Measurements from ENCODE around the gene SBK2. TPM values are rescaled to one million over a fixed set of nuclear protein-coding genes. Genes with fewer than 3 reads are reported as not detected.

Gene SBK2
- total RNA-seq, 1 donor from 2014 or later = 0.75 TPM

DNA sequence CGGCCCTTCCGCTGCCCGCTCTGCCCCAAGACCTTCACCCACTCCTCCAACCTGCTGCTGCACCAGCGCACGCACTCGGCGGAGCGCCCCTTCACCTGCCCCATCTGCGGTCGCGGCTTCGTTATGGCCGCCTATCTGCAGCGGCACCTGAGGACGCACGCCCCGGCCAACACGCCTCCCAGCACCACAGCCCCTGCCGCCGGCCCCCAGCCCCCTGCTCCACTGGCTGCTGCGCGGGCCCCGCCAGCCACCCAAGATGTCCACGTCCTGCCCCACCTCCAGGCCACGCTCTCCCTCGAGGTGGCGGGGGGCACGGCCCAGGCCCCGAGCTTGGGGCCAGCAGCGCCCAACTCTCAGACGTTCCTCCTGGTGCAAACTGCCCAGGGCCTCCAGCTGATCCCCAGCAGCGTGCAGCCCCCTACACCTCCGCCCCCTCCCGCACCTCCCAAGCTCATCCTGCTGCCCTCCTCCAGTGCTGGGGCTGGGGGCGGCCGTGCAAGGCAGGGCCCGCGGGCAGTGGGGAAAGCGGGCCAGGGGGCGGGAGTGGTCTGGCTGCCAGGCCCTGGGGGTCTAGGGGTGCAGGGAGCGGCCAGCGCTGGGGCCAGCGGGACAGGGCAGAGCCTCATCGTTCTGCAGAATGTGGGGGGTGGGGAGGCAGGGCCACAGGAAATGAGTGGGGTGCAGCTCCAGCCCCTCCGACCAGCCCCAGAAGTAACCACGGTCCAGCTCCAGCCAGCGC, 53.8 kb downstream of the SBK2 start:
- no peak for DNase-seq (ENCODE audit: extremely low spot score, unreplicated experiment)
- H3K4me1 Mint-ChIP-seq (ENCODE audit: unreplicated experiment) = peaks cover 32% of the 10 kb centered on the region
- no peak overlapping the region for H3K27ac Mint-ChIP-seq
- H3K36me3 Mint-ChIP-seq = no peaks in the 10 kb centered on the region
- H3K27me3 Mint-ChIP-seq = no peaks in the 10 kb centered on the region
- no peaks in the 10 kb centered on the region for H3K9me3 Mint-ChIP-seq
- no peak overlapping the region for H3K4me3 Mint-ChIP-seq
- TF ChIP-seq, protein P1, sequence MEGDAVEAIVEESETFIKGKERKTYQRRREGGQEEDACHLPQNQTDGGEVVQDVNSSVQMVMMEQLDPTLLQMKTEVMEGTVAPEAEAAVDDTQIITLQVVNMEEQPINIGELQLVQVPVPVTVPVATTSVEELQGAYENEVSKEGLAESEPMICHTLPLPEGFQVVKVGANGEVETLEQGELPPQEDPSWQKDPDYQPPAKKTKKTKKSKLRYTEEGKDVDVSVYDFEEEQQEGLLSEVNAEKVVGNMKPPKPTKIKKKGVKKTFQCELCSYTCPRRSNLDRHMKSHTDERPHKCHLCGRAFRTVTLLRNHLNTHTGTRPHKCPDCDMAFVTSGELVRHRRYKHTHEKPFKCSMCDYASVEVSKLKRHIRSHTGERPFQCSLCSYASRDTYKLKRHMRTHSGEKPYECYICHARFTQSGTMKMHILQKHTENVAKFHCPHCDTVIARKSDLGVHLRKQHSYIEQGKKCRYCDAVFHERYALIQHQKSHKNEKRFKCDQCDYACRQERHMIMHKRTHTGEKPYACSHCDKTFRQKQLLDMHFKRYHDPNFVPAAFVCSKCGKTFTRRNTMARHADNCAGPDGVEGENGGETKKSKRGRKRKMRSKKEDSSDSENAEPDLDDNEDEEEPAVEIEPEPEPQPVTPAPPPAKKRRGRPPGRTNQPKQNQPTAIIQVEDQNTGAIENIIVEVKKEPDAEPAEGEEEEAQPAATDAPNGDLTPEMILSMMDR (conservative IDR thresholded peaks at IDR 0.05) = no peak

DNA sequence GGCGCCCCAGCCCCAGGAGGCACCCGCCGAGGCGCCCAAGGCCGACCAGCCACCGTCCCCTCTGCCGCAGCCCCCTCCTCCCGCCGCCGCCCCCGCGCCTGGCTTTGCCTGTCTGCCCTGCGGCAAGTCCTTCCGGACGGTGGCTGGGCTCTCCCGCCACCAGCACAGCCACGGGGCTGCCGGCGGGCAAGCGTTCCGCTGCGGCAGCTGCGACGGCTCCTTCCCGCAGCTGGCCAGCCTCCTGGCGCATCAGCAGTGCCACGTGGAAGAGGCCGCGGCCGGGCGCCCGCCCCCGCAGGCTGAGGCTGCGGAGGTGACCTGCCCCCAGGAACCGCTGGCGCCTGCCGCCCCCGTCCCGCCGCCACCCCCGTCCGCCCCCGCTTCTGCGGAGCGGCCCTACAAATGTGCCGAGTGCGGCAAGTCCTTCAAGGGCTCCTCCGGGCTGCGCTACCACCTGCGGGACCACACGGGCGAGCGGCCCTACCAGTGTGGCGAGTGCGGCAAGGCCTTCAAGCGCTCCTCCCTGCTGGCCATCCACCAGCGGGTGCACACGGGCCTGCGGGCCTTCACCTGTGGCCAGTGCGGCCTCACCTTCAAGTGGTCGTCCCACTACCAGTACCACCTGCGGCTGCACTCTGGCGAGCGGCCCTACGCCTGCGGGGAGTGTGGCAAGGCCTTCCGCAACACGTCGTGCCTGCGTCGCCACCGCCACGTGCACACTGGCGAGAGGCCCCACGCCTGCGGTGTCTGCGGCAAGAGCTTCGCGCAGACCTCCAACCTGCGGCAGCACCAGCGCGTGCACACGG, 54.6 kb downstream of the SBK2 start:
- no peak for DNase-seq (ENCODE audit: extremely low spot score, unreplicated experiment)
- TF ChIP-seq, protein P1 (conservative IDR thresholded peaks at IDR 0.05) = no peak
- Mint-ChIP-seq H3K4me3 (no peak overlapping the region), H3K27ac (no peak overlapping the region), H3K36me3 (no peaks in the 10 kb centered on the region), H3K27me3 (no peaks in the 10 kb centered on the region), H3K9me3 (no peaks in the 10 kb centered on the region), H3K4me1 (ENCODE audit: unreplicated experiment) (peaks cover 34% of the 10 kb centered on the region)

DNA sequence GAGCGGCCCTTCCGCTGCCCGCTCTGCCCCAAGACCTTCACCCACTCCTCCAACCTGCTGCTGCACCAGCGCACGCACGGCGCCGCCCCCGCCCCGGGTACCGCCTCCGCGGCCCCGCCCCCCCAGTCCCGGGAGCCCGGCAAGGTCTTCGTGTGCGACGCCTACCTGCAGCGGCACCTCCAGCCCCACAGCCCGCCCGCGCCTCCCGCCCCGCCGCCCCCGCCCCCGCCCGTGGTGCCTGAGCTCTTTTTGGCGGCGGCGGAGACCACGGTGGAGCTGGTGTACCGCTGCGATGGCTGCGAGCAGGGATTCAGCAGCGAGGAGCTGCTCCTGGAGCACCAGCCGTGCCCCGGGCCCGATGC, 55.2 kb downstream of the SBK2 start:
- no peak overlapping the region for H3K4me3 Mint-ChIP-seq
- peaks cover 29% of the 10 kb centered on the region for H3K4me1 Mint-ChIP-seq (ENCODE audit: unreplicated experiment)
- H3K27me3 Mint-ChIP-seq = no peaks in the 10 kb centered on the region
- H3K27ac Mint-ChIP-seq = no peak overlapping the region
- TF ChIP-seq, protein P1 (conservative IDR thresholded peaks at IDR 0.05) = no peak
- H3K36me3 Mint-ChIP-seq = no peaks in the 10 kb centered on the region
- no peaks in the 10 kb centered on the region for H3K9me3 Mint-ChIP-seq
- no peak for DNase-seq (ENCODE audit: extremely low spot score, unreplicated experiment)

DNA sequence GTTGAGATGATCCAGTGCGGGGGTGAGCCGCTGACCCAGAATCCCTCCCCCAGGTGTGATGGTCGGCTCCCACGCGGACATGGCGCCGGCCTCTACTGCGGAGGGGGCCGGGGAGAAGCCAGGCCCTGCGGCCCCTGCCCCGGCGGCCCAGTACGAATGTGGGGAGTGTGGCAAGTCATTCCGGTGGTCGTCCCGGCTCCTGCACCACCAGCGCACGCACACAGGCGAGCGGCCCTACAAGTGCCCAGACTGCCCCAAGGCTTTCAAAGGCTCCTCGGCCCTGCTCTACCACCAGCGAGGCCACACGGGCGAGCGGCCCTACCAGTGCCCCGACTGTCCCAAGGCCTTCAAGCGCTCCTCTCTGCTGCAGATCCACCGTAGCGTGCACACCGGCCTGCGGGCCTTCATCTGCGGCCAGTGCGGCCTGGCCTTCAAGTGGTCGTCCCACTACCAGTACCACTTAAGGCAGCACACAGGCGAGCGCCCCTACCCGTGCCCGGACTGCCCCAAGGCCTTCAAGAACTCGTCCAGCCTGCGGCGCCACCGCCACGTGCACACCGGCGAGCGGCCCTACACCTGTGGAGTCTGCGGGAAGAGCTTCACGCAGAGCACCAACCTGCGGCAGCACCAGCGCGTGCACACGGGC, 55.7 kb downstream of the SBK2 start:
- Mint-ChIP-seq H3K9me3 (no peaks in the 10 kb centered on the region), H3K27me3 (no peaks in the 10 kb centered on the region), H3K27ac (no peak overlapping the region), H3K4me3 (no peak overlapping the region), H3K4me1 (ENCODE audit: unreplicated experiment) (peaks cover 29% of the 10 kb centered on the region), H3K36me3 (no peaks in the 10 kb centered on the region)
- TF ChIP-seq, protein P1 (conservative IDR thresholded peaks at IDR 0.05) = no peak
- no peak for DNase-seq (ENCODE audit: extremely low spot score, unreplicated experiment)

DNA sequence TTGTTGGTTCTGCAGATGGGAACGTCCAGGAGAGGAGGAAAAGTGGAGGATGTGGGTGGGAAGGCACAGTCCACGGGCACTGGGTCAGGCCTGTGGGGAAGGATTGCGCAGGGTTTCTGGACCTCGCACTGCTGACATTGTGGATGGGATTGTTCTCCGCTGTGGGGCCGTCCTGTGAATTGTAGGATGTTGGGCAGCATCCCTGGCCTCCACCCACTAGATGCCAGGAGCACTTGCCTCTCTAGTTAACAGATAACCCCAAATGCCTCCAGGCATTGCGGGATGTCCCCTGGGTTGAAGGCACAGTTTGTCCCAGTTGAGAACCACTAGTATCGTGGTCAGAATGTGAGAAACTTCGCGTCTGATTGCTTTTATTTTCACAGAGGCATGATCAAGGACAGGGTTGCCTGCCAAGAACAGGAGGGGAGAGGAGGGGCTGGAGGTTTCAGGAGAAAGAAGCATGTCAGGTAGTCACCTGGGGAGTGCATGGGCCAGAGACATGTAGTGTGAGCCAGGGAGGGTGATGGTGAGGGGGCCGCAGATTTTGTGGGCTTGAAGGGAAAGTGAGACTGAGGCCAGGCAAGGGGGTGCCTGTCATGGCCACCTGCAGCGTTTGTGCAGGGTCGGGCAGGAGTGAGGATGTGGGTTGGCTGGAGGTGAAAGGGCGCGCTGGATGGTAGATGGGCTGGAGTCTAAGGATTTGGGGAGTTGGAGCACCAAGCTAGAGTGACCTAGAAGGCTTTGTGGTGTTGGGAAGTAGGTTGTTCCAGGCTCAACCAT, 57.3 kb downstream of the SBK2 start:
- no peaks in the 10 kb centered on the region for H3K9me3 Mint-ChIP-seq

More for the DNA sequence above, 57.3 kb downstream of the SBK2 start:
- peak overlapping the region; percentile 56 for H3K27ac Mint-ChIP-seq
- no peaks in the 10 kb centered on the region for H3K36me3 Mint-ChIP-seq
- peaks cover 24% of the 10 kb centered on the region for H3K4me1 Mint-ChIP-seq (ENCODE audit: unreplicated experiment)
- no peak for DNase-seq (ENCODE audit: extremely low spot score, unreplicated experiment)
- no peaks in the 10 kb centered on the region for H3K27me3 Mint-ChIP-seq
- peak overlapping the region; percentile 71 for H3K4me3 Mint-ChIP-seq
- TF ChIP-seq, protein P1 (conservative IDR thresholded peaks at IDR 0.05) = no peak
